Suprapubic skin (tissue), 3 donors: ENCODE results near the gene ATP6AP1.

Experiments
- POLR2A ChIP-seq, 2 donors: fragments of 450-650 bp; IDR thresholded peaks; one replicate each; pipeline ENCODE4 v1.6.1; 2017; ENCODE audit warnings: antibody characterized with exemption in 2 of 2, mild to moderate bottlenecking in 2 of 2, moderate library complexity in 2 of 2
- TF ChIP-seq, protein P1 (sequence below), 2 donors: fragments of 200-600 bp in 1 of 2; fragments of 450-650 bp in 1 of 2; sonication (generic) in 1 of 2; IDR thresholded peaks; one replicate each; pipeline ENCODE4 v1.5.1; 2016 to 2019; ENCODE audit warnings: antibody characterized with exemption in 2 of 2, mild to moderate bottlenecking in 1 of 2, moderate library complexity in 1 of 2

DNA sequence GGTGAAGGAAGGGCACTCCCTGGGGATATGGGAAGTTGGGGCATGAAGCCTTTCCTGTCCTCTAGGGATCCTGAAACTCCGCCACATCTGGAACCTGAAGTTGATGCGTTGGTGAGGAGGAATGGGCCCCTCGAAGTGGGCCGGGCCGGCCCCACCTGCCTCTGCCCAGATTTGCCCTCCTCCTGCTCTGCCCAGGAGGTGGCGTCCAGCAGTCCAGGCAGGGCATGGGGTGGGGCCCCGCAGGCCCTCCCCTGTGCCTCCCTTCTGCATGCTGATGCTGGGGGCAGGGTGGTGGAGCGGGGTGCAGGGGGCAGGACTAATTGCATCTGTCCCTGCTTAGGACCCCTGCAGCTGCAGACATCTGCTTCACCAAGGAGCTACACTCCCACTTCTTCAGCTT is 15.3 kb upstream of the ATP6AP1 start:
- TF ChIP-seq, protein P1, sequence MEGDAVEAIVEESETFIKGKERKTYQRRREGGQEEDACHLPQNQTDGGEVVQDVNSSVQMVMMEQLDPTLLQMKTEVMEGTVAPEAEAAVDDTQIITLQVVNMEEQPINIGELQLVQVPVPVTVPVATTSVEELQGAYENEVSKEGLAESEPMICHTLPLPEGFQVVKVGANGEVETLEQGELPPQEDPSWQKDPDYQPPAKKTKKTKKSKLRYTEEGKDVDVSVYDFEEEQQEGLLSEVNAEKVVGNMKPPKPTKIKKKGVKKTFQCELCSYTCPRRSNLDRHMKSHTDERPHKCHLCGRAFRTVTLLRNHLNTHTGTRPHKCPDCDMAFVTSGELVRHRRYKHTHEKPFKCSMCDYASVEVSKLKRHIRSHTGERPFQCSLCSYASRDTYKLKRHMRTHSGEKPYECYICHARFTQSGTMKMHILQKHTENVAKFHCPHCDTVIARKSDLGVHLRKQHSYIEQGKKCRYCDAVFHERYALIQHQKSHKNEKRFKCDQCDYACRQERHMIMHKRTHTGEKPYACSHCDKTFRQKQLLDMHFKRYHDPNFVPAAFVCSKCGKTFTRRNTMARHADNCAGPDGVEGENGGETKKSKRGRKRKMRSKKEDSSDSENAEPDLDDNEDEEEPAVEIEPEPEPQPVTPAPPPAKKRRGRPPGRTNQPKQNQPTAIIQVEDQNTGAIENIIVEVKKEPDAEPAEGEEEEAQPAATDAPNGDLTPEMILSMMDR (IDR thresholded peaks at IDR 0.05): no peak
- TF ChIP-seq POLR2A (IDR thresholded peaks at IDR 0.05): no peak
